Astrocyte (in vitro differentiated cells and primary cell): ENCODE measurements around the gene UBXN7.

Source experiments
- EZH2 ChIP-seq: IDR thresholded peaks from 2 replicates; pipeline ENCODE4 v1.6.1; 2012; ENCODE audit warnings: mild to moderate bottlenecking, low read length, inconsistent platforms; ENCODE audit not compliant: insufficient read depth
- TF ChIP-seq, protein P1 (sequence below): IDR thresholded peaks from 2 replicates; pipeline ENCODE4 v1.5.1; 2011; ENCODE audit warnings: low read depth, mild to moderate bottlenecking, inconsistent platforms, low read length, moderate library complexity; ENCODE audit not compliant: insufficient read depth

DNA sequence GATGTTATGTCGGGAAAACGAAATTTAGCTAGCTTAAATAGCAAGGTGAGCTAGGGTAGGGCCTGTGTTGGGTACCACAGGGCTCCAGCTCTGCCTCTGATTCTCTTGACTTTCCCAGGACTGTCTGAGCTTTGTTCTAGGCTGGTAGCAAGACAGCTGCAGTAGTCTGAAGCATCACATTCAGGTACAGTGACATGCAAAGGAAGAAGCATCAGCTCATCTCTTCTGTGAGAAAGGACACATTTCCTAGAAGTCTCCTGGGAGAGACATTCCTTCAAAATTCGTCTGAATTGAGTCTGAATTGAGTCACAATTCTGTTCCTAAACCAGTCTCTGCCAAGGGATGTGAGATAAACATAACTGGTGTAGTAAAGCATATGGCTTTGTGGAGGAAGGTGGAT lies 8.5 kb upstream of the UBXN7 start:
- TF ChIP-seq, protein P1, sequence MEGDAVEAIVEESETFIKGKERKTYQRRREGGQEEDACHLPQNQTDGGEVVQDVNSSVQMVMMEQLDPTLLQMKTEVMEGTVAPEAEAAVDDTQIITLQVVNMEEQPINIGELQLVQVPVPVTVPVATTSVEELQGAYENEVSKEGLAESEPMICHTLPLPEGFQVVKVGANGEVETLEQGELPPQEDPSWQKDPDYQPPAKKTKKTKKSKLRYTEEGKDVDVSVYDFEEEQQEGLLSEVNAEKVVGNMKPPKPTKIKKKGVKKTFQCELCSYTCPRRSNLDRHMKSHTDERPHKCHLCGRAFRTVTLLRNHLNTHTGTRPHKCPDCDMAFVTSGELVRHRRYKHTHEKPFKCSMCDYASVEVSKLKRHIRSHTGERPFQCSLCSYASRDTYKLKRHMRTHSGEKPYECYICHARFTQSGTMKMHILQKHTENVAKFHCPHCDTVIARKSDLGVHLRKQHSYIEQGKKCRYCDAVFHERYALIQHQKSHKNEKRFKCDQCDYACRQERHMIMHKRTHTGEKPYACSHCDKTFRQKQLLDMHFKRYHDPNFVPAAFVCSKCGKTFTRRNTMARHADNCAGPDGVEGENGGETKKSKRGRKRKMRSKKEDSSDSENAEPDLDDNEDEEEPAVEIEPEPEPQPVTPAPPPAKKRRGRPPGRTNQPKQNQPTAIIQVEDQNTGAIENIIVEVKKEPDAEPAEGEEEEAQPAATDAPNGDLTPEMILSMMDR, result no peak
- no peak for TF ChIP-seq EZH2
